Liver (tissue), 9 donors: ENCODE results near the gene SHC3. TPM values are rescaled to one million over a fixed set of nuclear protein-coding genes. Genes with fewer than 3 reads are reported as not detected.

Experiments
- DNase-seq: peaks from one replicate; pipeline ENCODE4 v3.0.0-alpha.2; 2017; ENCODE audit warnings: low spot score
- H3K27ac ChIP-seq, 2 donors: one replicate each; pipeline ENCODE4 v1.7.0; 2013; ENCODE audit warnings: inconsistent platforms in 2 of 2, low read length in 2 of 2, control low read depth in 1 of 2, low read depth in 1 of 2, mild to moderate bottlenecking in 1 of 2
- H3K27me3 ChIP-seq, 4 donors: one replicate each; pipeline versions ENCODE4 v1.6.1 to v1.7.0; 2013; ENCODE audit warnings: low read length in 3 of 4, inconsistent platforms in 1 of 4, mild to moderate bottlenecking in 1 of 4, moderate library complexity in 1 of 4; ENCODE audit not compliant: control insufficient read depth in 4 of 4, insufficient read depth in 4 of 4
- H3K36me3 ChIP-seq, 4 donors: one replicate each; pipeline versions ENCODE4 v1.6.1 to v1.7.0; 2013; ENCODE audit warnings: low read length in 3 of 4, mild to moderate bottlenecking in 3 of 4, low read depth in 1 of 4, moderate library complexity in 1 of 4; ENCODE audit not compliant: control insufficient read depth in 4 of 4, insufficient read depth in 3 of 4
- H3K4me1 ChIP-seq, 4 donors: one replicate each; pipeline versions ENCODE4 v1.6.1 to v1.7.0; 2013; ENCODE audit warnings: low read length in 3 of 4, mild to moderate bottlenecking in 3 of 4, moderate library complexity in 1 of 4; ENCODE audit not compliant: control insufficient read depth in 4 of 4, insufficient read depth in 4 of 4
- H3K4me3 ChIP-seq, 3 donors: one replicate each; pipeline versions ENCODE4 v1.6.1 to v1.7.0; 2013; ENCODE audit warnings: low read length in 3 of 3, control low read depth in 1 of 3, low read depth in 1 of 3, mild to moderate bottlenecking in 1 of 3
- H3K9ac ChIP-seq, 2 donors: one replicate each; pipeline ENCODE4 v1.7.0; 2013; ENCODE audit warnings: low read length in 2 of 2, mild to moderate bottlenecking in 2 of 2, moderate library complexity in 2 of 2, control low read depth in 1 of 2, low read depth in 1 of 2
- H3K9me3 ChIP-seq, 4 donors: one replicate each; pipeline versions ENCODE4 v1.6.1 to v1.7.0; 2013; ENCODE audit warnings: low read length in 3 of 4; ENCODE audit not compliant: control insufficient read depth in 4 of 4
- ATF3 ChIP-seq: IDR thresholded peaks from 2 replicates; pipeline ENCODE4 v1.6.1; 2016; ENCODE audit warnings: antibody characterized with exemption
- CTCF ChIP-seq: fragments of 150-350 bp; IDR thresholded peaks from 2 replicates; pipeline ENCODE4 v1.5.1; 2017; ENCODE audit warnings: improper control_type of control experiment, low read depth, low read length; ENCODE audit not compliant: missing input control
- EGR1 ChIP-seq, 2 donors: IDR thresholded peaks; 2 replicates each; pipeline ENCODE4 v1.6.1; 2016 to 2018; ENCODE audit warnings: antibody characterized with exemption in 2 of 2, low read depth in 2 of 2
- FOXA1 ChIP-seq: IDR thresholded peaks from 2 replicates; pipeline ENCODE4 v1.6.1; 2016; ENCODE audit warnings: antibody characterized with exemption
- FOXA2 ChIP-seq: IDR thresholded peaks from 2 replicates; pipeline ENCODE4 v1.6.1; 2016; ENCODE audit warnings: antibody characterized with exemption
- GABPA ChIP-seq, 2 donors: IDR thresholded peaks in 1 of 2; conservative IDR thresholded peaks in 1 of 2; 2 replicates each; pipeline ENCODE4 v1.6.1; 2016; ENCODE audit warnings: antibody characterized with exemption in 2 of 2, mild to moderate bottlenecking in 1 of 2, moderate library complexity in 1 of 2
- HNF4A ChIP-seq, 2 donors: conservative IDR thresholded peaks; 2 replicates each; pipeline ENCODE4 v1.6.1; 2016; ENCODE audit warnings: antibody characterized with exemption in 2 of 2, mild to moderate bottlenecking in 2 of 2
- JUND ChIP-seq, 2 donors: IDR thresholded peaks; 2 replicates each; pipeline ENCODE4 v1.6.1; 2016; ENCODE audit warnings: antibody characterized with exemption in 2 of 2
- MAX ChIP-seq: IDR thresholded peaks from 2 replicates; pipeline ENCODE4 v1.6.1; 2016; ENCODE audit warnings: antibody characterized with exemption
- NR2F2 ChIP-seq: IDR thresholded peaks from 2 replicates; pipeline ENCODE4 v1.6.1; 2016; ENCODE audit warnings: antibody characterized with exemption
- RAD21 ChIP-seq, 2 donors: IDR thresholded peaks; 2 replicates each; pipeline ENCODE4 v1.6.1; 2016; ENCODE audit warnings: antibody characterized with exemption in 2 of 2, mild to moderate bottlenecking in 2 of 2
- RXRA ChIP-seq, 2 donors: IDR thresholded peaks; 2 replicates each; pipeline ENCODE4 v1.6.1; 2017 to 2018; ENCODE audit warnings: antibody characterized with exemption in 2 of 2, mild to moderate bottlenecking in 1 of 2
- SP1 ChIP-seq: IDR thresholded peaks from 2 replicates; pipeline ENCODE4 v1.6.1; 2018; ENCODE audit warnings: antibody characterized with exemption, mild to moderate bottlenecking
- TAF1 ChIP-seq: conservative IDR thresholded peaks from 2 replicates; pipeline ENCODE4 v1.6.1; 2016; ENCODE audit warnings: antibody characterized with exemption, mild to moderate bottlenecking
- WGBS: extraction: QIAGEN DNeasy Blood & Tissue Kit; methylation state at CpG from one replicate; pipeline ENCODE4 v1.1.7; 2013; 5-methylcytosine and 5-hydroxymethylcytosine counted together
- polyA plus RNA-seq, 2 donors: library from polyadenylated mRNA; stranded (reverse) in 1 of 2; unstranded in 1 of 2; fragments of 200-250 nt in 1 of 2; fragments of >200 nt in 1 of 2; fragmentation: Nextera tagmentation in 1 of 2; extraction: Ambion mirVana in 1 of 2; gene quantifications; one replicate each; pipeline versions ENCODE4 v1.2.1 to v1.2.3, GENCODE V29; 2013 to 2015
- total RNA-seq, 2 donors: library from RNA; depleted of rRNA; stranded (reverse); fragments of >200 nt; gene quantifications; one replicate each; pipeline ENCODE4 v1.2.3, GENCODE V29; 2014
- TF ChIP-seq, protein P1 (sequence below): IDR thresholded peaks from 2 replicates; pipeline ENCODE4 v1.6.1; 2016; ENCODE audit warnings: antibody characterized with exemption
- TF ChIP-seq, protein P2 (sequence below): IDR thresholded peaks from 2 replicates; pipeline ENCODE4 v1.6.1; 2016; ENCODE audit warnings: antibody characterized with exemption, mild to moderate bottlenecking
- donor health status: healthy.
- donor health status: healthy.
- donor health status: healthy.
- donor health status: healthy.
- donor health status: healthy.

Gene SHC3
- total and polyA plus RNA-seq, 4 donors: 0.03 to 0.08 (median 0.04) TPM

DNA sequence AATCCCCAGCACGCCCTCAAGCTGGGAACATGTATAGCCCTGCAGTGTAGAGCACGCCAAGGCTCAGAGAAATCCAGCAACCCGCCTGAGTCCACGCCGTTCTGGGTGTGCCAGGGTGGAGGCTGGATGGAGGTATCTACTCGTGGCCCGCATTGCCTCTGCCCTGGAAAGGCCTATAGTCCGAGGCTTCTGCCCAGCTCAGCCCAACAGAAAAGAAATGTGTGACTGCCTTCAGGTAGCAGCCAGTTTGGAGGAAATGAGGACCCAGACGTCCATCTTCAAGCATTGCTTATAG lies 169.1 kb downstream of the SHC3 start:
- no peak for DNase-seq
- TF ChIP-seq CTCF: no peak
- no peak for TF ChIP-seq MAX
- no peak for TF ChIP-seq FOXA1
- no peak for TF ChIP-seq HNF4A (conservative IDR thresholded peaks at IDR 0.05)
- TF ChIP-seq NR2F2: no peak
- TF ChIP-seq EGR1 (IDR thresholded peaks at IDR 0.05; ENCODE audit: low read depth in 2 of 2): no peak
- TF ChIP-seq TAF1: no peak
- TF ChIP-seq ATF3: no peak
- no peak for TF ChIP-seq RAD21 (IDR thresholded peaks at IDR 0.05)
- no peak for TF ChIP-seq JUND (IDR thresholded peaks at IDR 0.05)
- TF ChIP-seq, protein P1, sequence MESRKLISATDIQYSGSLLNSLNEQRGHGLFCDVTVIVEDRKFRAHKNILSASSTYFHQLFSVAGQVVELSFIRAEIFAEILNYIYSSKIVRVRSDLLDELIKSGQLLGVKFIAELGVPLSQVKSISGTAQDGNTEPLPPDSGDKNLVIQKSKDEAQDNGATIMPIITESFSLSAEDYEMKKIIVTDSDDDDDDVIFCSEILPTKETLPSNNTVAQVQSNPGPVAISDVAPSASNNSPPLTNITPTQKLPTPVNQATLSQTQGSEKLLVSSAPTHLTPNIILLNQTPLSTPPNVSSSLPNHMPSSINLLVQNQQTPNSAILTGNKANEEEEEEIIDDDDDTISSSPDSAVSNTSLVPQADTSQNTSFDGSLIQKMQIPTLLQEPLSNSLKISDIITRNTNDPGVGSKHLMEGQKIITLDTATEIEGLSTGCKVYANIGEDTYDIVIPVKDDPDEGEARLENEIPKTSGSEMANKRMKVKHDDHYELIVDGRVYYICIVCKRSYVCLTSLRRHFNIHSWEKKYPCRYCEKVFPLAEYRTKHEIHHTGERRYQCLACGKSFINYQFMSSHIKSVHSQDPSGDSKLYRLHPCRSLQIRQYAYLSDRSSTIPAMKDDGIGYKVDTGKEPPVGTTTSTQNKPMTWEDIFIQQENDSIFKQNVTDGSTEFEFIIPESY: no peak
- TF ChIP-seq, protein P2, sequence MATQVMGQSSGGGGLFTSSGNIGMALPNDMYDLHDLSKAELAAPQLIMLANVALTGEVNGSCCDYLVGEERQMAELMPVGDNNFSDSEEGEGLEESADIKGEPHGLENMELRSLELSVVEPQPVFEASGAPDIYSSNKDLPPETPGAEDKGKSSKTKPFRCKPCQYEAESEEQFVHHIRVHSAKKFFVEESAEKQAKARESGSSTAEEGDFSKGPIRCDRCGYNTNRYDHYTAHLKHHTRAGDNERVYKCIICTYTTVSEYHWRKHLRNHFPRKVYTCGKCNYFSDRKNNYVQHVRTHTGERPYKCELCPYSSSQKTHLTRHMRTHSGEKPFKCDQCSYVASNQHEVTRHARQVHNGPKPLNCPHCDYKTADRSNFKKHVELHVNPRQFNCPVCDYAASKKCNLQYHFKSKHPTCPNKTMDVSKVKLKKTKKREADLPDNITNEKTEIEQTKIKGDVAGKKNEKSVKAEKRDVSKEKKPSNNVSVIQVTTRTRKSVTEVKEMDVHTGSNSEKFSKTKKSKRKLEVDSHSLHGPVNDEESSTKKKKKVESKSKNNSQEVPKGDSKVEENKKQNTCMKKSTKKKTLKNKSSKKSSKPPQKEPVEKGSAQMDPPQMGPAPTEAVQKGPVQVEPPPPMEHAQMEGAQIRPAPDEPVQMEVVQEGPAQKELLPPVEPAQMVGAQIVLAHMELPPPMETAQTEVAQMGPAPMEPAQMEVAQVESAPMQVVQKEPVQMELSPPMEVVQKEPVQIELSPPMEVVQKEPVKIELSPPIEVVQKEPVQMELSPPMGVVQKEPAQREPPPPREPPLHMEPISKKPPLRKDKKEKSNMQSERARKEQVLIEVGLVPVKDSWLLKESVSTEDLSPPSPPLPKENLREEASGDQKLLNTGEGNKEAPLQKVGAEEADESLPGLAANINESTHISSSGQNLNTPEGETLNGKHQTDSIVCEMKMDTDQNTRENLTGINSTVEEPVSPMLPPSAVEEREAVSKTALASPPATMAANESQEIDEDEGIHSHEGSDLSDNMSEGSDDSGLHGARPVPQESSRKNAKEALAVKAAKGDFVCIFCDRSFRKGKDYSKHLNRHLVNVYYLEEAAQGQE: no peak
- no peaks in the 10 kb centered on the region for H3K4me1 ChIP-seq
- H3K9ac ChIP-seq: no peak overlapping the region
- no peak overlapping the region for H3K4me3 ChIP-seq
- no peaks in the 10 kb centered on the region for H3K9me3 ChIP-seq
- H3K27ac ChIP-seq: no peak overlapping the region
- H3K27me3 ChIP-seq: no peaks in the 10 kb centered on the region
- WGBS: 92% methylated on average over 9 of the region's 9 CpGs
- H3K36me3 ChIP-seq: no peaks in the 10 kb centered on the region

DNA sequence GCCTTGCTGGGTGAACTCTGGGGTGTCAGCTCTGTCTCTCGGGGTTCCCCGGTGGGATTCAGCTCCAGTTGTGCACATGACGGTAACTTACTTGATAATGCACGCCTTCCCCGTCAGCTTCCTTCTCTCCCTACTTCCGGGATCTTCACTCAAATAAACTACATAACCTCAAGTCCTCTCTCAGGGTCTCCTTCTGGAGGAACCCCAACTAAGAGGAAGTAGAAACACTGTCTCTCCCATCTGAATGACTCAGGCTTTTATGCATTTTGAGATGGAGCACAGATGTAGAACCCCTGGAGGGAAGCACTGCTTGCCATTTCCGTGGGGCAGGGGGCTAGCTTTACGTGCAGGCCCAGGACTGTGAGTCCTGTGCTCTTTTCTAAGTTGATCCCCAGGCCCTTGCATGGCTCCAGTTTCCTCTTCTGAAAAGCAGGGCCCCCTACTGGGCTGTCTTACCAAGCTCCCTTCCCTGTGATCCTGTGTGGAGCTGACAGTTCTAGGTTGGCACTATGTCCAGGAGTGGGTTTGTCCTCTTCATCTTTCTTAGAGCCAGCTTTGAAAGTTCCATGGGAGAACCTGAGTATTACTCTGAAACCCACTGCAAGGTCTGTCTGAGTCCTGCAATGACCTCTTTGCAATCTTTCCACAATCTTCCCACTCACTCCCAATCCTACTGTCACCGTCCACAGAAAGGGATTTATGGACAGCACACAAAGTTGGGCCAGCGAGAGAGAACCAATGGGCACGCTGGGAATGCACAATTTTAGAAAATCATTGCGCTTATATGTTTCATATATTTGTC lies 169.7 kb downstream of the SHC3 start:
- H3K9ac ChIP-seq: no peak overlapping the region
- no peak overlapping the region for H3K4me3 ChIP-seq
- WGBS: 77% methylated on average over 12 of the region's 12 CpGs
- no peaks in the 10 kb centered on the region for H3K4me1 ChIP-seq
- no peaks in the 10 kb centered on the region for H3K27me3 ChIP-seq
- no peak for DNase-seq
- H3K27ac ChIP-seq: no peak overlapping the region
- TF ChIP-seq ATF3: no peak
- no peak for TF ChIP-seq MAX
- no peak for TF ChIP-seq FOXA1
- no peak for TF ChIP-seq RAD21 (IDR thresholded peaks at IDR 0.05)
- no peak for TF ChIP-seq GABPA (IDR thresholded peaks at IDR 0.05 in 1 of 2, conservative IDR thresholded peaks at IDR 0.05 in 1 of 2)
- no peak for TF ChIP-seq FOXA2
- TF ChIP-seq EGR1 (IDR thresholded peaks at IDR 0.05; ENCODE audit: low read depth in 2 of 2): no peak
- no peak for TF ChIP-seq NR2F2
- no peak for TF ChIP-seq SP1
- no peak for TF ChIP-seq RXRA (IDR thresholded peaks at IDR 0.05)
- TF ChIP-seq CTCF: no peak
- no peak for TF ChIP-seq JUND (IDR thresholded peaks at IDR 0.05)
- H3K36me3 ChIP-seq: no peaks in the 10 kb centered on the region
- no peaks in the 10 kb centered on the region for H3K9me3 ChIP-seq
